Spleen (tissue), 11 donors: ENCODE measurements around the gene HEBP1. TPM values are rescaled to one million over a fixed set of nuclear protein-coding genes. Genes with fewer than 3 reads are reported as not detected.

Experiments used
- DNase-seq: peaks from one replicate; pipeline ENCODE4 v3.0.0-alpha.2; 2020
- H3K27ac ChIP-seq, 8 donors: fragments of 200-600 bp; sonication (generic) in 7 of 8; 1 replicate in 4 of 8; 2 replicates in 4 of 8; pipeline versions ENCODE4 v1.5.0 to v1.8.0; 2016 to 2021; ENCODE audit warnings: inconsistent platforms in 4 of 8, mild to moderate bottlenecking in 4 of 8, moderate library complexity in 1 of 8
- H3K27me3 ChIP-seq, 7 donors: fragments of 200-600 bp; sonication (generic) in 6 of 7; replicated peaks in 1 of 7; 1 replicate in 4 of 7; 2 replicates in 3 of 7; pipeline versions ENCODE4 v1.5.0 to v1.8.0; 2016 to 2021; ENCODE audit warnings: inconsistent platforms in 3 of 7, mild to moderate bottlenecking in 1 of 7
- H3K36me3 ChIP-seq, 6 donors: fragments of 200-600 bp; sonication (generic) in 5 of 6; 1 replicate in 4 of 6; 2 replicates in 2 of 6; pipeline versions ENCODE4 v1.5.0 to v1.8.0; 2016 to 2021; ENCODE audit warnings: inconsistent platforms in 2 of 6
- H3K4me1 ChIP-seq, 6 donors: fragments of 200-600 bp; sonication (generic) in 5 of 6; 1 replicate in 3 of 6; 2 replicates in 3 of 6; pipeline versions ENCODE4 v1.5.0 to v1.8.0; 2016 to 2021; ENCODE audit warnings: inconsistent platforms in 3 of 6
- H3K4me3 ChIP-seq, 8 donors: fragments of 200-600 bp; sonication (generic) in 7 of 8; 1 replicate in 4 of 8; 2 replicates in 4 of 8; pipeline versions ENCODE4 v1.5.0 to v1.8.0; 2016 to 2021; ENCODE audit warnings: inconsistent platforms in 4 of 8, mild to moderate bottlenecking in 4 of 8, moderate library complexity in 2 of 8
- H3K9me3 ChIP-seq, 8 donors: fragments of 200-600 bp; sonication (generic) in 7 of 8; 1 replicate in 4 of 8; 2 replicates in 4 of 8; pipeline versions ENCODE4 v1.5.0 to v1.8.0; 2016 to 2021; ENCODE audit warnings: inconsistent platforms in 4 of 8
- CTCF ChIP-seq, 11 experiments: fragments of 200-600 bp in 7 of 11; fragments of 450-650 bp in 4 of 11; sonication (generic) in 4 of 11; IDR thresholded peaks in 8 of 11; conservative IDR thresholded peaks in 3 of 11; 1 replicate in 7 of 11; 2 replicates in 4 of 11; pipeline versions ENCODE4 v1.4.0 to v1.8.0; 2016 to 2021; ENCODE audit warnings: antibody characterized with exemption in 11 of 11, inconsistent platforms in 4 of 11, mild to moderate bottlenecking in 1 of 11
- POLR2A ChIP-seq, 3 donors: fragments of 450-650 bp; IDR thresholded peaks; one replicate each; pipeline ENCODE4 v1.5.1; 2017; ENCODE audit warnings: antibody characterized with exemption in 3 of 3, mild to moderate bottlenecking in 1 of 3
- POLR2AphosphoS5 ChIP-seq, 3 donors: sonication (generic); formaldehyde crosslinking; IDR thresholded peaks; one replicate each; pipeline ENCODE4 v1.5.1; 2017; ENCODE audit warnings: antibody characterized with exemption in 3 of 3
- WGBS, 5 donors: extraction: QIAGEN DNeasy Blood & Tissue Kit in 3 of 5; methylation state at CpG; one replicate each; pipeline versions ENCODE4 v1.1.5 to v1.1.7; 2013 to 2018; 5-methylcytosine and 5-hydroxymethylcytosine counted together
- intact Hi-C: fragments of 100-400 bp; cut with DNase I; formaldehyde crosslinking; loops from one replicate; pipeline ENCODE4 v1.15.0; 2023; ENCODE audit warnings: low total_unique reads
- polyA plus RNA-seq, 3 donors: library from polyadenylated mRNA; stranded (reverse); fragments of 200-250 nt; gene quantifications; one replicate each; pipeline ENCODE4 v1.2.1, GENCODE V29; 2013
- total RNA-seq, 7 donors: library from RNA; depleted of rRNA in 3 of 7; stranded (reverse); fragments of >200 nt in 3 of 7; fragmentation: NEBNext Ultra II Directional in 4 of 7; extraction: Animal tissue kit (Norgen Biotek cat#: 25700) in 4 of 7; gene quantifications; one replicate each; pipeline versions ENCODE4 v1.1.0 to v1.2.1, GENCODE V29; 2016 to 2021
- donor health status: healthy with polysubstance abuse.
- donor health status: DM: no; HTN: no; CAD: no; lungs with moderate emphysema.
- donor health status: DM: no; HTN: no; CAD: no.
- donor health status: Bipolar disorder and iron deficiency.
- donor health status: healthy.
- donor health status: DM: no; HTN: no; CAD: no.
- donor health status: DM: yes; HTN: yes; CAD: no.

Gene HEBP1
- total and polyA plus RNA-seq, 10 donors, result 25.1 to 79.4 (median 60.1) TPM

GRCh38 chr12:12943586-12944260 is 56.3 kb downstream of the HEBP1 start:
- intact Hi-C loops, result no loop called here

GRCh38 chr12:12941450-12942350 is 58.4 kb downstream of the HEBP1 start:
- Histone ChIP-seq H3K27ac (no peak overlapping the region), H3K27me3 (peaks cover 0 to 4% (median 0%) of the 10 kb centered on the region in 7 donors), H3K36me3 (peaks cover 0 to 8% (median 0%) of the 10 kb centered on the region in 6 donors), H3K4me1 (peaks cover 0 to 8% (median 0%) of the 10 kb centered on the region in 6 donors), H3K4me3 (no peak overlapping the region), H3K9me3 (no peaks in the 10 kb centered on the region)
- intact Hi-C loops, result no loop called here
- 91 to 96% (median 94%) methylated on average over 10 of the region's 10 CpGs for WGBS, 5 donors
- no peak for TF ChIP-seq POLR2A (IDR thresholded peaks at IDR 0.05)
- TF ChIP-seq POLR2AphosphoS5 (IDR thresholded peaks at IDR 0.05), result no peak
- no peak for TF ChIP-seq CTCF (IDR thresholded peaks at IDR 0.05 in 8 of 11, conservative IDR thresholded peaks at IDR 0.05 in 3 of 11)
- no peak for DNase-seq

More at GRCh38 chr12:12943586-12944260, 56.3 kb downstream of the HEBP1 start:
- Histone ChIP-seq H3K9me3 (no peaks in the 10 kb centered on the region), H3K4me1 (peaks cover 0 to 6% (median 0%) of the 10 kb centered on the region in 6 donors), H3K36me3 (peaks cover 0 to 2% (median 0%) of the 10 kb centered on the region in 6 donors), H3K27me3 (no peaks in the 10 kb centered on the region), H3K27ac (no peak overlapping the region), H3K4me3 (no peak overlapping the region)
- WGBS, 5 donors, result 83 to 94% (median 92%) methylated on average over 8 of the region's 8 CpGs
- no peak for TF ChIP-seq POLR2A (IDR thresholded peaks at IDR 0.05)
- TF ChIP-seq POLR2AphosphoS5 (IDR thresholded peaks at IDR 0.05), result no peak
- TF ChIP-seq CTCF (IDR thresholded peaks at IDR 0.05 in 8 of 11, conservative IDR thresholded peaks at IDR 0.05 in 3 of 11), result no peak
- DNase-seq, result no peak

GRCh38 chr12:12939888-12940287 is 60.2 kb downstream of the HEBP1 start:
- H3K27me3 ChIP-seq, result peaks cover 0 to 6% (median 0%) of the 10 kb centered on the region in 7 donors
- 59 to 79% (median 75%) methylated on average over 1 of the region's 1 CpG for WGBS, 5 donors
- no peak for DNase-seq
- H3K27ac ChIP-seq, result no peak overlapping the region
- no peaks in the 10 kb centered on the region for H3K9me3 ChIP-seq
- no peak for TF ChIP-seq CTCF (IDR thresholded peaks at IDR 0.05 in 8 of 11, conservative IDR thresholded peaks at IDR 0.05 in 3 of 11)
- no peak for TF ChIP-seq POLR2A (IDR thresholded peaks at IDR 0.05)
- no peak for TF ChIP-seq POLR2AphosphoS5 (IDR thresholded peaks at IDR 0.05)
- peaks cover 0 to 8% (median 0%) of the 10 kb centered on the region in 6 donors for H3K4me1 ChIP-seq
- no peak overlapping the region for H3K4me3 ChIP-seq
- H3K36me3 ChIP-seq, result peaks cover 0 to 10% (median 0%) of the 10 kb centered on the region in 6 donors
- intact Hi-C loops, result no loop called here

GRCh38 chr12:12938541-12938940 is 61.5 kb downstream of the HEBP1 start:
- H3K27ac ChIP-seq, result no peak overlapping the region
- H3K27me3 ChIP-seq, result peaks cover 0 to 6% (median 0%) of the 10 kb centered on the region in 7 donors
- intact Hi-C loops, result no loop called here
- H3K4me3 ChIP-seq, result no peak overlapping the region
- no peaks in the 10 kb centered on the region for H3K9me3 ChIP-seq
- peaks cover 0 to 8% (median 0%) of the 10 kb centered on the region in 6 donors for H3K4me1 ChIP-seq
- TF ChIP-seq POLR2A (IDR thresholded peaks at IDR 0.05), result no peak
- no peak for TF ChIP-seq CTCF (IDR thresholded peaks at IDR 0.05 in 8 of 11, conservative IDR thresholded peaks at IDR 0.05 in 3 of 11)
- no peak for TF ChIP-seq POLR2AphosphoS5 (IDR thresholded peaks at IDR 0.05)
- H3K36me3 ChIP-seq, result peaks cover 0 to 10% (median 0%) of the 10 kb centered on the region in 6 donors
- WGBS, 5 donors, result 85 to 90% (median 88%) methylated on average over 5 of the region's 5 CpGs
- DNase-seq, result no peak
